Measurements from ENCODE around the gene MBOAT1.
A peak's percentile ranks its signal among the peaks of the same experiment; 100 is the strongest.
"Not testable (repeated sequence)": the region's sequence is repeated elsewhere in the genome, so short reads cannot be mapped to it uniquely, and the experiment has no call there.

Gene MBOAT1

DNA sequence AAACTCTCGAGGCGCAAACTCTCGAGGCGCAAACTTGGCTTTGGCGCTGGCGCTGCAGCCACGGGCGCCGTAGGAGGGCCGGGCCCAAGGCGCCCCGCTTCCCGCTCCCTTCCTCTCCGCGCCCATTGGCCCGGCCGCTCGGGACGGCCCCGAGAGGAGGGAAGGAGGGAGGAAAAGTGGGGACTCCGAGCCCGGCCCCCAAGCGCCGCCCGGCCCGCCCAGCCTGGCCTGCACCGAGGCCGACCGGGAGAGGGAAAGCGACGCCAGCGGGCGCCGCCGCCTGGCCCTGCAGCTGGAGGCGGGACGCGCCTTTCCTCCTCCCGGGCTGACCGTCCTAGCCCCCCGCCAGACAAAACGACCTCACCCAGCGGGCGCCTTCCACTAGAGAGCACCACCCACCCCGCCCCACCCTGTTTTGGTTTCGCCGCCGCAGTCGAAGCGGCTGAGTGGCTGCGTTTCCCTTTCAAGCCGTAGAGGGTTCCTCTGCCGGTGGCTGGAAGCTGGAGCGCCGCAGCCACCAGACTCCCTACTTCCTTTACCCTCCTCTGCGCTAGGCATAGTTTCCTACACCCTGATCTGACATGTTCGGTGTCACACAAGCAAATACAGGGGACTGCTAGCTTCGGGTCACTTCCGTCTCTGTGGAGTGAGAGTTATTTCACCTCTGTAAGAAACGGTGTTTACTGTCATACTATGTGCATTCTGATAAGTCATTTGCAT lies at the start of gene MBOAT1:
TSS of gene MBOAT1 (minus strand) at position 78 of the 720 bp plus-strand sequence. CDS start 235 bp downstream, outside the sequence.
- peak; percentile 76 to 86 for DNase-seq

DNA sequence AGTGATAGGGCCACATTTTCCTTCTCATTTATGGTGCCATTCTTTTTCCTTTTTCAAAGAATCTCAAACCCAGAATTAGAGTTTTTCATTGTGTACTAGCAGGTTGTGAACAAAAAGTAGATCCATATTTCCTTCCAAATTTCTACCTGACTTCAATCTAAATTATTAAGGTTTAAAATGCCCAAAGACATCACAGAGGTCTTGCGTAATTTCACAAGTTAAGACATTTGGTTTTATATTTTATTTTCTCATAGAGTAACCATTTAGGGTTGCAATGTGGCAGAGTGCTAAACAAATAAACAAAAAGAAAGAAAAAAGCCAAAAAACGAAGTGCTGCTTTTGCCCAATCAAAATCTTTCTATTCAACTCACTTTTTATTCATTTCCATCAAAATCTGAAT lies 49.4 kb upstream of the MBOAT1 start:
- DNase-seq: no peak

DNA sequence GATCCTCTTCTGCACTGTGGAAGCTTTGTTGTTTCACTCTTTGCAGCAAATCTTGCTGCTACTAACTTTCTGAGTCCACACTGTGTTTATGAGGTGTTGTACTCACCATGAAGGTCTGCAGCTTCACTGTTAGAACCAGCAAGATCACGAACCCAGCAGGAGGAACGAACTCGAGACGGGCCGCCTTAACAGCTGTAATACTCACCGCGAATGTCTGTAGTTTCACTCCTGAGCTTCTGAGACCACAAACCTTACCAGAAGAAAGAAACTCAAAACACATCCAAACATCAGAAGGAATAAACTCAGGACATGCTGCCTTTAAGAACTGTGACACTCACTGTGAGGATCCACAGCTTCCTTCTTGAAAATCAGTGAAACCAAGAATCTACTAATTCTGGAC lies 48.1 kb upstream of the MBOAT1 start:
- no peak for DNase-seq

- no peak for DNase-seq
Measured at GRCh38 chr6:20259316-20260049, 47.2 kb upstream of the MBOAT1 start.

DNA sequence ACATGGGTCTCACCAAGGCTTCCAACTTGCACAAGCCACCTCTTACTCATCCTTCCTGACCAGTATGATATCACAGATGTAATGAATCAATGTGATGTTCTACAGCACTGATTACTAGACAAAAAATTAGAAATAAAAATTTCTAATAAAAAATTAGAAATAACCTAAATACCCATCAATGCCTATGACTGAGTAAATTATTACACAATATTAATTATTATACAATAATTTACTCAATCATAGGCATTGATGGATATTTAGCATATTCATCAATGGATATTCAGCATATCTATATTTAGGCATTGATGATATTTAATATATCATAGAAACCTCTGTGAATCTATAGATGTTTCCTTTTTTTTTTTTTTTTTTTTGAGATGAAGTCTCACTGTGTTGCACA lies 43.2 kb upstream of the MBOAT1 start:
- DNase-seq: no peak

DNA sequence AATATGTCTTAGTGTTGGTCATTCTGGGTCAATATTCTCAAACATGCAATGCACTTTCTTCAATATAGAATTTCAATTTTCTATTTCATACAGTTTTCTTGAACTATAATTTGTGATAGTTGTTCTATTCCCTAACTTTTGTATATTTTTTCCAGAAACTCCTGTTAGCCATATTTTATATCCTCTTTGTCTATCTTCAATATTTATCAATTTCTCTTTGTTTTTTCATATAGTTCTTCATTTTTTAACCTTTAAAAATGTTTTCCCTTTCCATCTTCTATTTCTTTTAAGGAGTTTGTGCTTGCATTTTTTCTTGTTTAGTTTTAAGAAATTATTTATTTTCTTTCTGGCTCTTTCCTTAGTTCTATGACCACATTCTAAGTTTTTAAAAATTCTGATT lies 42.0 kb upstream of the MBOAT1 start:
- DNase-seq: no peak

DNA sequence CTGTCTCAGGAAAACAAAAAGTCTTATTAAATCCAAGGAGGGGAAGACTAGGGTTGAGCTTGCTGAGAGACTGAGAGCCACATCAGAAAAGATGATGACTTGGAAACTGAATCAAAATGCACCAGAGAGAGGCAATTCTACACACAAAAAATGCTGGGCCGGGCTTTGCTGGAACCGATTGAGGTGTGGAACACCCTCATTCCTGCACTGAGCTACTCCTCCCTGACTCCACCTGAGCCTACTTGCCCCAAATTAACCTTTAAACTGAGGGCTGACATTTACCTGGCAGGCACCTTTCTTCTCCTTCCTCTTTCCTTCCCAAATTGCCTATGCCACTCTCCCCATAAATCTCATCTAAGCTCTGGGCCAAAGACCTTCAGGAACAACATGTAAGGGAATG lies 40.8 kb upstream of the MBOAT1 start:
- no peak for DNase-seq

DNA sequence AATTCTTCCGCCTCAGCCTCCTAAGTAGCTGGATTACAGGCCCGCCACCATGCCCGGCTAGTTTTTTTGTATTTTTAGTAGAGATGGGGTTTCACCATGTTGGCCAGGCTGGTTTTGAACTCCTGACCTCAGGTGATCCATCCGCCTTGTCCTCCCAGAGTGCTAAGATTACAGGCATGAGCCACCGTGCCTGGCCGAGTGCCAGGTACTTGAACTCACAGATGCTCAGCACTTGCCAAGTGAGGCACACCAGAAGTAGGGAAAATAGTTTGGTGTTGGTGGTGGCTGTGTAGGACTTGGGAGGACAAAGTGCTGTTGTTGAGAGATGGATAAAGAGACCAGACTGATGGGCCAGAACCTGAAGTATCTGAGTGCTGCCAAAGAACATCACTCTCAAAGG lies 40.0 kb upstream of the MBOAT1 start:
- no peak for DNase-seq

DNA sequence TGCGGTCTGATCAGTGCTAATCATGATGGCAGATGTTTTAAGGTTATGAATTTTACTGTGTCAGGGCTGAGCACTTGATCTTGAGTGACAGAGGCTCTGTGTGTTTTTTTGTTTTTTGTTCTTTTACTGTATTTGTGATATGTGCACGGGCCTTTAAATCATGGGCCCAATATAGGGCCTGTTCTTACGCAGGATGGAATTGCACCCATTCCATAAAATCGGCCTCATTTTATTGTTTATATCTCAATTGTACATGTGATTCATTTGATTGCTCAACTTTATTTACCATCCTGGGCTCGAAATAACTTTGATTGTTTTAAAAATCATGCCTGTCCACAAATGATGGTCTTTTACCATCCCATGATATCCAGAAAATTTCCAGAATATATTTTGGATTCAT lies 39.3 kb upstream of the MBOAT1 start:
- DNase-seq: no peak

- no peak for DNase-seq
Measured at GRCh38 chr6:20246125-20246524, 33.9 kb upstream of the MBOAT1 start.

GRCh38 chr6:20244807-20245681 lies 32.8 kb upstream of the MBOAT1 start:
- DNase-seq: not testable (repeated sequence)

- no peak for DNase-seq
Measured at GRCh38 chr6:20243288-20243687, 31.0 kb upstream of the MBOAT1 start.

GRCh38 chr6:20242397-20242796 lies 30.1 kb upstream of the MBOAT1 start:
- no peak for DNase-seq

DNA sequence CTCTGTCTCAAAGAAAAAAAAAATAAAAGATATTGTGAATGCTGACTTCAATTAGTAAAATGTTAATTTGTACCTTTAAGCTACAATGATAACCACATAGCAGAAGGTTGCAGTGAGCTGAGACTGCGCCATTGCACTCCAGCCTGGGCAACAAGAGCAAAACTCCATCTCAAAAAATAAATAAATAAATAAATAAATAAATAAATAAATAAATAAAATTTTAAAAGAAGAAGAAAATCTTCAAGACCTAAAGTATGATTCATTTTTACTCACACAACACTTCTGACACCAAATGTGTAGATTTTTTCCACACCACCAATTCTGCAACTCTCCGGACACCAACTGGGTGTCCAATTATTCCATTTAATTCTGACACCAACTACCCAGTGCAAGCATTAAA lies 28.8 kb upstream of the MBOAT1 start:
- no peak for DNase-seq

GRCh38 chr6:20238688-20239587 lies 26.7 kb upstream of the MBOAT1 start:
- no peak for DNase-seq

DNA sequence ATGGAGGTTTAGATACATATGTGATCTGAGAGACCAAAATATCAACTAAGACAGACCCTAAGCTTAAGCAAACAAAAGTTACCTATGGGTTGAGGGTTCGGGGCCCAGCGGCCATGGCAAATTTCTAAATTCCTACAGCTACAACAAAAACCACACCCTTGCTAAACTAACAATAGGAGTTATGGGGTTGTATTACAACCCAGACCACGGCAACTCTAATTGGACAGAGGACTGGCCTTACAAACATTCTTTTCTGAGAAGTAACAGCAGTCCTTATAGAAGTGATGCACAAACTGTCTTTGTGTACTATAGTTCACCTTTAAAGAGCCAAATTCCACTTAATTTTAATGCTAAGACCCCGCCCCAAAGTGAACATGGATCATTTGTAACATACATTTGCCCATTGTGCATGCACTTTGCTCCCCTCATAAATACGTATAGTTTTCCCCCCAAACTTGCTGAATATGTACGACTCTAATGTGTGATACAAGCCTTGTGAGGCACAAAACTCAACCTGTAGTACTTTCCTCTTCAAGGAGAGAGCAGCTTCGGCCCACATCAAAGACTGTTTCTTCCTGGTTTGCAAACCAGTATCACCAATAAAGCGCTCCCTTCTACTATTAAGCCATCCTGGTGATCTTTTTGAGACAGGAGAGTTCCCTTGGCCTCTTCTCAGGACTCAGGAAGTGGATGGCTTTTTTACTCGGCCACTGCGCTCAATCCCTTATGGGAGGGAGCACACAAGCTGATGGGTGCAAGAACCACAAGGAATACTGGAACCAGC lies 25.6 kb upstream of the MBOAT1 start:
- DNase-seq: no peak

DNA sequence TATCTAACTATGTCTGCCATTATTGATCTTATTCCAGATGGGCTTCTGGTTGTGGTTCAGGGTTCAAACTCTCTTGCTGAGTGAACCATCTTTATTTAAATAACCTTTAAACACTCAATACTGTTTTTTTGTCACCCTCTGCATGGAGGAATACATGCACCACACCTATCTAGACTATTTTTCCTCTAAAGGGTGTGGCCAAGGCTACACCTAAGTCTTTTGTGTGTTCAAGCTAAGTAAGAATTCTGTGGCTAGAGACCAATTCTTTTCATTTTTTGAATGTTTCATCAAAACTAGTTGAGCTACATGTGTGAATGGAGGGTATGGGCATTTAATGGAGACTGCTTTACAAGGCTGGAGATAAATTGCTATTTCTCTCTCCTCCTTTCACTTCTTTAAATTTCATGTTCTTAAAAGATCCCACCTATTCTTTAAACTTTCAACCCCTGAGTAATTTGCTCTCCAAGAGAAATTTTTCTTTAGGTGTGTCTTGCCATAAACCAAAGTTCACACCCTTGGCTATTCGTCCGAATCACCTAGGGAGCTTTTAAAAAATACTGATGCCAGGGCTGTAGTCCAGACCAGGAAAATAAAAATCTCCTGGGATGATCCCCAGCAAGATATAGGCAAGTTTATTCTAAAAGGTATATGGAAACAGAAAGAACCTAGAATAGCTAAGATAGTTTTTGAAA lies 24.8 kb upstream of the MBOAT1 start:
- DNase-seq: no peak

GRCh38 chr6:20236344-20236743 lies 24.1 kb upstream of the MBOAT1 start:
- DNase-seq: no peak

- DNase-seq: no peak
Measured at GRCh38 chr6:20235041-20235440, 22.8 kb upstream of the MBOAT1 start.

DNA sequence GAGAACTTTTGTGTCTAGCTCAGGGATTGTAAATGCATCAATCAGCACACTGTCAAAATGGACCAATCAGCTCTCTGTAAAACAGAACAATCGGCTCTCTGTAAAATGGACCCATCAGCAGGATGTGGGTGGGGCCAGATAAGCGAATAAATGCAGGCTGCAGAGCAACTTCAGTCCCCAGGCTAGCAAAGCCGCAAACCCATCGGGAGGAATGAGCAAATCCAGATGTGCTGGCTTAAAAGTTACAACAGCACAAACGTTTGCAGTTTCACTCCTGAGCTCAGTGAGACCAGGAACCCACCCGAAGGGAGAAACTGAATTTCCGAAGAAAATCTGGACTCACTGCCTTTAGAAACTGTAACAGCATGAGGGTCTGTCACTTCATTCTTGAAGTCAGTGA lies 21.9 kb upstream of the MBOAT1 start:
- no peak for DNase-seq

All from NCI-H1930 (cell line).